Measurements from ENCODE around the gene EXOSC3. TPM values are rescaled to one million over a fixed set of nuclear protein-coding genes. Genes with fewer than 3 reads are reported as not detected.

EXOSC3 gene
- total and polyA plus RNA-seq, 2 of the 13 experiments (the other 11 are each of a cell fraction or from before 2014, with no cell fraction given): 17.5 to 68.7 TPM

GRCh38 chr9:37800631-37801286, 15.9 kb upstream of the EXOSC3 start, which contains the start of gene DCAF10 (continued):
- TF ChIP-seq SNAPC4 (CRISPR knock-in tag; IDR thresholded peaks at IDR 0.05): peak; percentile 92
- TF ChIP-seq ZNF674 (CRISPR knock-in tag; IDR thresholded peaks at IDR 0.05; ENCODE audit: low read depth): no peak
- TF ChIP-seq ARHGAP35 (CRISPR knock-in tag; IDR thresholded peaks at IDR 0.05; ENCODE audit: borderline replicate concordance): peak; percentile 93; the same call in 1 of the 2 replicates
- no peak for TF ChIP-seq PBX3 (CRISPR knock-in tag; IDR thresholded peaks at IDR 0.05; ENCODE audit: borderline replicate concordance)
- TF ChIP-seq U2AF1 (optimal IDR thresholded peaks at IDR 0.05; ENCODE audit: low read depth, low read length): peak; percentile 82
- no peak for TF ChIP-seq ZBTB1 (CRISPR knock-in tag; IDR thresholded peaks at IDR 0.05; ENCODE audit: borderline replicate concordance)
- no peak for TF ChIP-seq MAFF (IDR thresholded peaks at IDR 0.05; ENCODE audit: low read depth, low read length)
- no peak for TF ChIP-seq ARNT (IDR thresholded peaks at IDR 0.05)
- TF ChIP-seq PAF1 (CRISPR knock-in tag; IDR thresholded peaks at IDR 0.05): no peak
- peak; percentile 89; the same call in 1 of the 2 replicates for TF ChIP-seq ZIK1 (CRISPR knock-in tag; IDR thresholded peaks at IDR 0.05; ENCODE audit: borderline replicate concordance, low read depth)
- TF ChIP-seq, protein P1, sequence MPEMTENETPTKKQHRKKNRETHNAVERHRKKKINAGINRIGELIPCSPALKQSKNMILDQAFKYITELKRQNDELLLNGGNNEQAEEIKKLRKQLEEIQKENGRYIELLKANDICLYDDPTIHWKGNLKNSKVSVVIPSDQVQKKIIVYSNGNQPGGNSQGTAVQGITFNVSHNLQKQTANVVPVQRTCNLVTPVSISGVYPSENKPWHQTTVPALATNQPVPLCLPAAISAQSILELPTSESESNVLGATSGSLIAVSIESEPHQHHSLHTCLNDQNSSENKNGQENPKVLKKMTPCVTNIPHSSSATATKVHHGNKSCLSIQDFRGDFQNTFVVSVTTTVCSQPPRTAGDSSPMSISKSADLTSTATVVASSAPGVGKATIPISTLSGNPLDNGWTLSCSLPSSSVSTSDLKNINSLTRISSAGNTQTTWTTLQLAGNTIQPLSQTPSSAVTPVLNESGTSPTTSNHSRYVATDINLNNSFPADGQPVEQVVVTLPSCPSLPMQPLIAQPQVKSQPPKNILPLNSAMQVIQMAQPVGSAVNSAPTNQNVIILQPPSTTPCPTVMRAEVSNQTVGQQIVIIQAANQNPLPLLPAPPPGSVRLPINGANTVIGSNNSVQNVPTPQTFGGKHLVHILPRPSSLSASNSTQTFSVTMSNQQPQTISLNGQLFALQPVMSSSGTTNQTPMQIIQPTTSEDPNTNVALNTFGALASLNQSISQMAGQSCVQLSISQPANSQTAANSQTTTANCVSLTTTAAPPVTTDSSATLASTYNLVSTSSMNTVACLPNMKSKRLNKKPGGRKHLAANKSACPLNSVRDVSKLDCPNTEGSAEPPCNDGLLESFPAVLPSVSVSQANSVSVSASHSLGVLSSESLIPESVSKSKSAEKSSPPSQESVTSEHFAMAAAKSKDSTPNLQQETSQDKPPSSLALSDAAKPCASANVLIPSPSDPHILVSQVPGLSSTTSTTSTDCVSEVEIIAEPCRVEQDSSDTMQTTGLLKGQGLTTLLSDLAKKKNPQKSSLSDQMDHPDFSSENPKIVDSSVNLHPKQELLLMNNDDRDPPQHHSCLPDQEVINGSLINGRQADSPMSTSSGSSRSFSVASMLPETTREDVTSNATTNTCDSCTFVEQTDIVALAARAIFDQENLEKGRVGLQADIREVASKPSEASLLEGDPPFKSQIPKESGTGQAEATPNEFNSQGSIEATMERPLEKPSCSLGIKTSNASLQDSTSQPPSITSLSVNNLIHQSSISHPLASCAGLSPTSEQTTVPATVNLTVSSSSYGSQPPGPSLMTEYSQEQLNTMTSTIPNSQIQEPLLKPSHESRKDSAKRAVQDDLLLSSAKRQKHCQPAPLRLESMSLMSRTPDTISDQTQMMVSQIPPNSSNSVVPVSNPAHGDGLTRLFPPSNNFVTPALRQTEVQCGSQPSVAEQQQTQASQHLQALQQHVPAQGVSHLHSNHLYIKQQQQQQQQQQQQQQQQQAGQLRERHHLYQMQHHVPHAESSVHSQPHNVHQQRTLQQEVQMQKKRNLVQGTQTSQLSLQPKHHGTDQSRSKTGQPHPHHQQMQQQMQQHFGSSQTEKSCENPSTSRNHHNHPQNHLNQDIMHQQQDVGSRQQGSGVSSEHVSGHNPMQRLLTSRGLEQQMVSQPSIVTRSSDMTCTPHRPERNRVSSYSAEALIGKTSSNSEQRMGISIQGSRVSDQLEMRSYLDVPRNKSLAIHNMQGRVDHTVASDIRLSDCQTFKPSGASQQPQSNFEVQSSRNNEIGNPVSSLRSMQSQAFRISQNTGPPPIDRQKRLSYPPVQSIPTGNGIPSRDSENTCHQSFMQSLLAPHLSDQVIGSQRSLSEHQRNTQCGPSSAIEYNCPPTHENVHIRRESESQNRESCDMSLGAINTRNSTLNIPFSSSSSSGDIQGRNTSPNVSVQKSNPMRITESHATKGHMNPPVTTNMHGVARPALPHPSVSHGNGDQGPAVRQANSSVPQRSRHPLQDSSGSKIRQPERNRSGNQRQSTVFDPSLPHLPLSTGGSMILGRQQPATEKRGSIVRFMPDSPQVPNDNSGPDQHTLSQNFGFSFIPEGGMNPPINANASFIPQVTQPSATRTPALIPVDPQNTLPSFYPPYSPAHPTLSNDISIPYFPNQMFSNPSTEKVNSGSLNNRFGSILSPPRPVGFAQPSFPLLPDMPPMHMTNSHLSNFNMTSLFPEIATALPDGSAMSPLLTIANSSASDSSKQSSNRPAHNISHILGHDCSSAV (CRISPR knock-in tag; IDR thresholded peaks at IDR 0.05; ENCODE audit: borderline replicate concordance): no peak
- TF ChIP-seq WIZ (CRISPR knock-in tag; IDR thresholded peaks at IDR 0.05): peak; percentile 94
- TF ChIP-seq ZNF749 (CRISPR knock-in tag; IDR thresholded peaks at IDR 0.05; ENCODE audit: borderline replicate concordance): peak; percentile 88
- TF ChIP-seq KDM6A (CRISPR knock-in tag; IDR thresholded peaks at IDR 0.05; ENCODE audit: low read depth): no peak
- TF ChIP-seq HDAC1 (CRISPR knock-in tag; IDR thresholded peaks at IDR 0.05): peak; percentile 99
